ENCODE measurements around the gene TIMP3.

- no peak for TF ChIP-seq CTCF (optimal IDR thresholded peaks at IDR 0.05 in 1 of 3, IDR thresholded peaks at IDR 0.05 in 1 of 3, conservative IDR thresholded peaks at IDR 0.05 in 1 of 3; ENCODE audit: extremely low read depth in 1 of 3, insufficient read depth in 2 of 3, low read length in 3 of 3)
- no peak for TF ChIP-seq EZH2 (IDR thresholded peaks at IDR 0.05; ENCODE audit: low read length)
These were observed 72.9 kb downstream of the TIMP3 start for GRCh38 chr22:32874385-32874784.
